Measurements from ENCODE around the gene ZNF598.

DNA sequence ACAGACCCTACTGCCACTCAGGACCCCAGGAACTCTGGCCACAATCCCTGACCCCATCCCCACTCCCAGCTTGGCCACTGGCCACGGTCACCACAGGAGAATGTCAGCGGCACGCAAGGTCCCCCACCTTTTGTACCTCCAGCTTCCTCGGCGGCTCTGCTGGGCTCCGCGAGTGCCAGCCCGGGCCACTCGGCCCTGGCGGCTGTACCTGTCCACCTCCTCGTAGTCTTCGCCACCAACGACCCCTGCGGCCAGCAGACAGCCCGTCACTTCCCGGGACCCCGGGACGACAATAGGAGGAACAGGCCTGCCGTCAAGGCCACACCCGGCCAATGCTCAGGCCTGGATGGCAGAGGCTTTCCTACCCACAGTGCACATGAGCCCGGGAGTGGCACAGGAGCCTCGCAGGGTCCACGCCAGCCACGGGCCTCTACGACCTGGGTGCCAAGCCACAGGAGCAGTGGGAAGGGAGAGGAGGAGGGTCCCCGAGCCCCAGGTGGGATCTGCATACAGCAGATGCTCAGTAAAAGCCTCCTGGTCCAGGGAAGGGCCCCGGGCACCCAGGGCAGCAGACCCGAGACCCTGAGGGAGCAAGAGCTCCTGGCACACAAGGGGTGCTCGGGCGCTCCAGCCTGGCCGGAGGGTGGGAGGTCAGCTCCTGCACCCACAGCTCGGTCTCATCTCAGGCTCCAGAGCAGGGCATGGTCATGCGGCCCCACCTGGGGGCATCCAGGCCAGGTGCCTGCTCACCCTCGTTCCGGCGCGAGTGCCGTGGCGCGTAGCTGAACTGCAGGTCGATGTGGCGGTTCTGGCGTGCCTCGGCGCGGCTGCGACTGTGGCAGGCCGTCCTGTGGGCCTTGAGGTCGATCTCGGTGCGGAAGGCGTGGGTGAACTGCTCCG lies 7.9 kb downstream of the ZNF598 start:
- TF ChIP-seq POLR2A (IDR thresholded peaks at IDR 0.05) (no peak), POLR2AphosphoS5 (IDR thresholded peaks at IDR 0.05) (no peak)
- TF ChIP-seq, protein P1, sequence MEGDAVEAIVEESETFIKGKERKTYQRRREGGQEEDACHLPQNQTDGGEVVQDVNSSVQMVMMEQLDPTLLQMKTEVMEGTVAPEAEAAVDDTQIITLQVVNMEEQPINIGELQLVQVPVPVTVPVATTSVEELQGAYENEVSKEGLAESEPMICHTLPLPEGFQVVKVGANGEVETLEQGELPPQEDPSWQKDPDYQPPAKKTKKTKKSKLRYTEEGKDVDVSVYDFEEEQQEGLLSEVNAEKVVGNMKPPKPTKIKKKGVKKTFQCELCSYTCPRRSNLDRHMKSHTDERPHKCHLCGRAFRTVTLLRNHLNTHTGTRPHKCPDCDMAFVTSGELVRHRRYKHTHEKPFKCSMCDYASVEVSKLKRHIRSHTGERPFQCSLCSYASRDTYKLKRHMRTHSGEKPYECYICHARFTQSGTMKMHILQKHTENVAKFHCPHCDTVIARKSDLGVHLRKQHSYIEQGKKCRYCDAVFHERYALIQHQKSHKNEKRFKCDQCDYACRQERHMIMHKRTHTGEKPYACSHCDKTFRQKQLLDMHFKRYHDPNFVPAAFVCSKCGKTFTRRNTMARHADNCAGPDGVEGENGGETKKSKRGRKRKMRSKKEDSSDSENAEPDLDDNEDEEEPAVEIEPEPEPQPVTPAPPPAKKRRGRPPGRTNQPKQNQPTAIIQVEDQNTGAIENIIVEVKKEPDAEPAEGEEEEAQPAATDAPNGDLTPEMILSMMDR (IDR thresholded peaks at IDR 0.05) = no peak
